ENCODE results near the gene ZBTB39. TPM values are rescaled to one million over a fixed set of nuclear protein-coding genes. Genes with fewer than 3 reads are reported as not detected.

Gene ZBTB39
- total RNA-seq, 2 experiments from 2014 or later = 7.7 to 8.2 TPM

- ChIA-PET POLR2A (interaction anchor here (1.2 to 1.3 kb wide), 3 partner anchors 25 to 100 kb away, joined by 3 to 5 read pairs (median 3); no protein-coding TSS in a partner anchor), CTCF (interaction anchor here (1.0 to 10.3 kb wide), 16 partner anchors 10 to 170 kb away, joined by 3 to 201 read pairs (median 4); partner anchors contain the start of genes MYO1A and STAT6)
- peak; percentile 42 for DNase-seq
- Mint-ChIP-seq H3K27ac (peak overlapping the region; percentile 79), H3K4me1 (ENCODE audit: low read depth) (peaks cover 51% of the 10 kb centered on the region), H3K9me3 (ENCODE audit: insufficient read depth) (no peaks in the 10 kb centered on the region), H3K4me3 (peak overlapping the region; percentile 1), H3K36me3 (ENCODE audit: low read depth) (no peaks in the 10 kb centered on the region), H3K27me3 (ENCODE audit: low read depth) (peaks cover 10% of the 10 kb centered on the region)
- ATAC-seq = peak; percentile 79
Observed at GRCh38 chr12:57011438-57012424, 5.4 kb upstream of the ZBTB39 start.

GRCh38 chr12:57010627-57011247 is 4.4 kb upstream of the ZBTB39 start:
- POLR2A ChIA-PET = interaction anchor here (0.6 to 1.3 kb wide), 4 partner anchors 26 to 101 kb away, joined by 3 to 5 read pairs (median 3); no protein-coding TSS in a partner anchor
- CTCF ChIA-PET = interaction anchor here (0.7 to 10.3 kb wide), 15 partner anchors 9 to 256 kb away, joined by 3 to 201 read pairs (median 4); partner anchors contain the start of genes MYO1A and STAT6
- ATAC-seq (no peak), DNase-seq (no peak)
- H3K36me3 Mint-ChIP-seq (ENCODE audit: low read depth) = no peaks in the 10 kb centered on the region
- H3K9me3 Mint-ChIP-seq (ENCODE audit: insufficient read depth) = no peaks in the 10 kb centered on the region
- no peak overlapping the region for H3K4me3 Mint-ChIP-seq
- peaks cover 54% of the 10 kb centered on the region for H3K4me1 Mint-ChIP-seq (ENCODE audit: low read depth)
- H3K27me3 Mint-ChIP-seq (ENCODE audit: low read depth) = peaks cover 10% of the 10 kb centered on the region
- peak overlapping the region; percentile 79 for H3K27ac Mint-ChIP-seq

GRCh38 chr12:57009949-57010626 is 3.7 kb upstream of the ZBTB39 start:
- Mint-ChIP-seq H3K9me3 (ENCODE audit: insufficient read depth) (no peaks in the 10 kb centered on the region), H3K4me3 (no peak overlapping the region), H3K27ac (no peak overlapping the region), H3K4me1 (ENCODE audit: low read depth) (peaks cover 60% of the 10 kb centered on the region), H3K36me3 (ENCODE audit: low read depth) (no peaks in the 10 kb centered on the region), H3K27me3 (ENCODE audit: low read depth) (peaks cover 7% of the 10 kb centered on the region)
- no peak for DNase-seq
- ChIA-PET POLR2A (interaction anchor here (1.2 to 2.1 kb wide), 3 partner anchors 69 to 102 kb away, joined by 3 to 22 read pairs (median 5); partner anchors contain the start of gene STAT6), CTCF (interaction anchor here (0.7 to 10.3 kb wide), 13 partner anchors 8 to 256 kb away, joined by 3 to 201 read pairs (median 15); partner anchors contain the start of genes MYO1A and STAT6)
- ATAC-seq = no peak

GRCh38 chr12:57008178-57008577 is 1.8 kb upstream of the ZBTB39 start:
- H3K9me3 Mint-ChIP-seq (ENCODE audit: insufficient read depth) = no peaks in the 10 kb centered on the region
- H3K4me1 Mint-ChIP-seq (ENCODE audit: low read depth) = peaks cover 68% of the 10 kb centered on the region
- CTCF ChIA-PET = interaction anchor here (0.7 to 11.2 kb wide), 24 partner anchors 9 to 252 kb away, joined by 3 to 213 read pairs (median 8); partner anchors contain the start of genes HSD17B6, MYO1A, NEMP1 and PRIM1
- DNase-seq (peak; percentile 52), ATAC-seq (peak; percentile 37)
- POLR2A ChIA-PET = interaction anchor here (0.7 to 2.1 kb wide), 4 partner anchors 8 to 104 kb away, joined by 3 to 22 read pairs (median 4); partner anchors contain the start of genes STAT6 and TAC3
- peaks cover 12% of the 10 kb centered on the region for H3K36me3 Mint-ChIP-seq (ENCODE audit: low read depth)
- no peaks in the 10 kb centered on the region for H3K27me3 Mint-ChIP-seq (ENCODE audit: low read depth)
- H3K27ac Mint-ChIP-seq = peak overlapping the region; percentile 77
- H3K4me3 Mint-ChIP-seq = no peak overlapping the region

- ATAC-seq (no peak), DNase-seq (no peak)
- H3K4me1 Mint-ChIP-seq (ENCODE audit: low read depth) = peaks cover 61% of the 10 kb centered on the region
- no peaks in the 10 kb centered on the region for H3K27me3 Mint-ChIP-seq (ENCODE audit: low read depth)
- CTCF ChIA-PET = interaction anchor here (1.0 to 11.2 kb wide), 20 partner anchors 9 to 251 kb away, joined by 3 to 213 read pairs (median 12); partner anchors contain the start of genes HSD17B6, MYO1A, NEMP1 and PRIM1
- H3K36me3 Mint-ChIP-seq (ENCODE audit: low read depth) = peaks cover 24% of the 10 kb centered on the region
- H3K9me3 Mint-ChIP-seq (ENCODE audit: insufficient read depth) = no peaks in the 10 kb centered on the region
- H3K4me3 Mint-ChIP-seq = peak overlapping the region; percentile 77
- POLR2A ChIA-PET = interaction anchor here (0.6 to 1.5 kb wide), 3 partner anchors 41 to 105 kb away, joined by 3 to 5 read pairs (median 3); no protein-coding TSS in a partner anchor
- H3K27ac Mint-ChIP-seq = peak overlapping the region; percentile 77
Observed at GRCh38 chr12:57006809-57007475, 596 bp upstream of the ZBTB39 start.

GRCh38 chr12:57004651-57005050 is 1.7 kb downstream of the ZBTB39 start:
- H3K36me3 Mint-ChIP-seq (ENCODE audit: low read depth) = peaks cover 39% of the 10 kb centered on the region
- peak overlapping the region; percentile 95 for H3K4me3 Mint-ChIP-seq
- ChIA-PET POLR2A (interaction anchor here (1.0 kb wide), 1 partner anchor 74 kb away, joined by 4 read pairs; the partner anchor contains the start of gene NEMP1), CTCF (interaction anchor here (0.7 to 11.2 kb wide), 19 partner anchors 8 to 279 kb away, joined by 3 to 213 read pairs (median 4); partner anchors contain the start of genes HSD17B6, NACA, NEMP1 and PRIM1)
- no peak for ATAC-seq
- no peak overlapping the region for H3K27ac Mint-ChIP-seq
- no peaks in the 10 kb centered on the region for H3K27me3 Mint-ChIP-seq (ENCODE audit: low read depth)
- no peak for DNase-seq
- H3K9me3 Mint-ChIP-seq (ENCODE audit: insufficient read depth) = no peaks in the 10 kb centered on the region
- peaks cover 63% of the 10 kb centered on the region for H3K4me1 Mint-ChIP-seq (ENCODE audit: low read depth)

- ChIA-PET POLR2A (interaction anchor here (1.0 to 1.9 kb wide), 2 partner anchors 108 to 245 kb away, joined by 3 to 7 read pairs; partner anchors contain the start of gene STAT6), CTCF (interaction anchor here (1.1 to 11.2 kb wide), 8 partner anchors 14 to 248 kb away, joined by 3 to 213 read pairs (median 20); partner anchors contain the start of genes HSD17B6, PRIM1 and STAT6)
- no peaks in the 10 kb centered on the region for H3K27me3 Mint-ChIP-seq (ENCODE audit: low read depth)
Observed at GRCh38 chr12:57003395-57003794, 3.0 kb downstream of the ZBTB39 start.

GRCh38 chr12:57001448-57001906 is 4.9 kb downstream of the ZBTB39 start:
- no peaks in the 10 kb centered on the region for H3K9me3 Mint-ChIP-seq (ENCODE audit: insufficient read depth)
- peak; percentile 82 for DNase-seq
- H3K4me3 Mint-ChIP-seq = no peak overlapping the region
- H3K27me3 Mint-ChIP-seq (ENCODE audit: low read depth) = no peaks in the 10 kb centered on the region
- H3K36me3 Mint-ChIP-seq (ENCODE audit: low read depth) = peaks cover 46% of the 10 kb centered on the region
- ATAC-seq = peak; percentile 54
- ChIA-PET POLR2A (interaction anchor here (0.7 to 1.2 kb wide), 2 partner anchors 77 to 277 kb away, joined by 3 read pairs; no protein-coding TSS in a partner anchor), CTCF (interaction anchor here (0.6 to 11.2 kb wide), 43 partner anchors 9 to 365 kb away, joined by 3 to 213 read pairs (median 5); partner anchors contain the start of genes HSD17B6, MYO1A, PRIM1 and PTGES3)
- H3K4me1 Mint-ChIP-seq (ENCODE audit: low read depth) = peaks cover 52% of the 10 kb centered on the region
- no peak overlapping the region for H3K27ac Mint-ChIP-seq

More at GRCh38 chr12:57003395-57003794, 3.0 kb downstream of the ZBTB39 start:
- H3K4me1 Mint-ChIP-seq (ENCODE audit: low read depth) = peaks cover 68% of the 10 kb centered on the region
- H3K9me3 Mint-ChIP-seq (ENCODE audit: insufficient read depth) = no peaks in the 10 kb centered on the region
- no peak for DNase-seq
- ATAC-seq = no peak
- H3K27ac Mint-ChIP-seq = no peak overlapping the region
- peaks cover 44% of the 10 kb centered on the region for H3K36me3 Mint-ChIP-seq (ENCODE audit: low read depth)
- no peak overlapping the region for H3K4me3 Mint-ChIP-seq

- ATAC-seq = no peak
- ChIA-PET CTCF (interaction anchor here (1.0 to 11.2 kb wide), 9 partner anchors 13 to 312 kb away, joined by 4 to 213 read pairs (median 12); partner anchors contain the start of genes HSD17B6, PRIM1, PTGES3 and STAT6), POLR2A (interaction anchor here (0.6 kb wide), 1 partner anchor 248 kb away, joined by 6 read pairs; the partner anchor contains the start of gene PRIM1)
- Mint-ChIP-seq H3K4me1 (ENCODE audit: low read depth) (peaks cover 48% of the 10 kb centered on the region), H3K36me3 (ENCODE audit: low read depth) (peaks cover 46% of the 10 kb centered on the region), H3K27ac (peak overlapping the region; percentile 33), H3K27me3 (ENCODE audit: low read depth) (no peaks in the 10 kb centered on the region), H3K4me3 (no peak overlapping the region), H3K9me3 (ENCODE audit: insufficient read depth) (no peaks in the 10 kb centered on the region)
- DNase-seq = no peak
Observed at GRCh38 chr12:57000393-57000792, 6.0 kb downstream of the ZBTB39 start.

Measured in activated CD8-positive, alpha-beta T cell treated with anti-CD3 and anti-CD28 coated beads, Interleukin-2, amount 10 ng/mL, durations not matched to agents 7 days and 5 days (primary cell).